LNCaP clone FGC (cell line): ENCODE measurements around the gene CCNQ.
"Not testable (repeated sequence)": the region's sequence is repeated elsewhere in the genome, so short reads cannot be mapped to it uniquely, and the experiment has no call there.

Source experiments
- DNase-seq: peaks from one replicate; pipeline ENCODE4 v3.0.0-alpha.2; 2011; ENCODE audit warnings: low read depth
- H3K4me3 ChIP-seq: 2 replicates; pipeline ENCODE4 v1.5.1; 2011; ENCODE audit warnings: mild to moderate bottlenecking, low read depth, low read length, control low read depth
- CTCF ChIP-seq: IDR thresholded peaks from 2 replicates; pipeline ENCODE4 v1.5.1; 2012; ENCODE audit warnings: mild to moderate bottlenecking; ENCODE audit not compliant: control insufficient read depth, insufficient read depth; ENCODE audit errors: extremely low read depth

The CCNQ gene

GRCh38 chrX:153609917-153610835 lies 11.2 kb upstream of the CCNQ start:
- peak overlapping the region; percentile 21 for H3K4me3 ChIP-seq

DNA sequence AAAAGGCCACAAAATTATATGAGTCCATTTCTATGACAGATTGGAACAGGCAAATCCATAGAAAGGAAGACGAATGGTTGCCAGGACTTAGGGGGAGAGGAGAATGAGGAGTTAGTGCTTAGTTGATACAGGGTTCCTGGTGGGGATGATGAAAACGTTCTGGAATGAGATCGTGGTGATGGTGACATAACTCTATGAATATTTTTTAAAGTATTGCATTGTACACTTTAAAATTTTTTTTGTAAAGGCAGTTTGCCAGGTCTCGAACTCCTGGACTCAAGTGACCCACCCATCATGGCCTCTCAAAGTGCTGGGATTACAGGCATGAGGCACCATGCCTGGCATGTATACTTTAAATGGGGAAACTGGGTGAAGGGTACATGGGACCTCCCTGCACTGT lies 9.9 kb upstream of the CCNQ start:
- no peak for TF ChIP-seq CTCF
- DNase-seq, result no peak
- no peak overlapping the region for H3K4me3 ChIP-seq

More at GRCh38 chrX:153609917-153610835, 11.2 kb upstream of the CCNQ start:
- TF ChIP-seq CTCF, result peak; percentile 80
- DNase-seq, result peak; percentile 21

- no peak overlapping the region for H3K4me3 ChIP-seq
- no peak for TF ChIP-seq CTCF
- DNase-seq, result no peak
Measured at GRCh38 chrX:153608376-153608775, 9.4 kb upstream of the CCNQ start.

DNA sequence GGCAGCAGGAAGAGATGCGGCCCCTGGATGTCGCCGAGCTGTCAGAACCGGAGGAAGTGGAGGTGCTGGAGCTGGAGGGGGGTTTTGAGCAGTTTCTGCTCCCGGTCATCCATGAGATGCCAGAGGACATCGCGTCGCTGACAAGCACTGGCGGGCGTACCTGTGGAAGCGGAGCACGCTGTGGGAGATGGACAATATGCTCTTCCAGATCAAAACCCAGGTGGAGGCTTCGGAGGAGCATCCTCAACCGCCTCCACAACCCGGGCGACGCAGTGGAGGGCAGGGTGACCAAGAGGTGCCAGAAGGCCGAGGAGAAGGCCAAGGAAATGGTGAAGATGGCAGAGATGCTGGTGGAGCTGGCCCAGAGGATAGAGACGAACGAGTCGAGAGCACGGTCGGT lies 7.6 kb upstream of the CCNQ start:
- H3K4me3 ChIP-seq, result no peak overlapping the region
- TF ChIP-seq CTCF, result no peak
- DNase-seq, result no peak

DNA sequence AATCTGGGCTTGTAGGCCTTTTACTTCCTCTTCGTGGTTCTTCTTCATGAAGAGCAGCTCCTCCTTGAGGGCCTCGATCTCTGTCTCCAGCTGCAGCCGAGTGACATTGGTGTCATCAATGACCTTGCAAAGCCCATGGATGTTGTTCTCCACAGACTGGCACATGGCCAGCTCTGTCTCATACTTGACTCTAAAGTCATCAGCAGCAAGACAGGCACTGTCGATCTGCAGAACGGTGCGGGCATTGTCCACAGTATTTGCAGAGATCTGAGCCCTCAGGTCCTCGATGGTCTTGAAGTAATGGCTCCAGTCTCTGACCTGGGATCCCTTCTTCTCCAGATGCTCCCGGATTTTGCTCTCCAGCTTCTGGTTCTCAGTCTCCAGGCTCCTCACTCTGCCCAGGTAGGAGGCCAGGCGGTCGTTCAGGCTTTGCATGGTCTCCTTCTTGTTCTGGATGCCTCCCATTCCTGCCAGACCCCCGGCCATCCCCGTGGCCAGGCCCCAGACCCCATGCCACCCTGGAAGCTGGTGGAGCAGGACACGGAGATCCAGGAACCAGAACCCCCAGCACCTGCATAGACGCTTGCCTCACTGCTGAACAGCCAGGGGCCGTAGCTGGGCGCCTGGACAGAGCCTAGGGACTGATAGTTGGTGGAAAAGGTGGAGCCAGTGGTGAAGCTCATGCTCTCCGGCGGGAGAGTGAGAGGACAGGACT lies 5.9 kb upstream of the CCNQ start:
- not testable (repeated sequence) for H3K4me3 ChIP-seq, DNase-seq

DNA sequence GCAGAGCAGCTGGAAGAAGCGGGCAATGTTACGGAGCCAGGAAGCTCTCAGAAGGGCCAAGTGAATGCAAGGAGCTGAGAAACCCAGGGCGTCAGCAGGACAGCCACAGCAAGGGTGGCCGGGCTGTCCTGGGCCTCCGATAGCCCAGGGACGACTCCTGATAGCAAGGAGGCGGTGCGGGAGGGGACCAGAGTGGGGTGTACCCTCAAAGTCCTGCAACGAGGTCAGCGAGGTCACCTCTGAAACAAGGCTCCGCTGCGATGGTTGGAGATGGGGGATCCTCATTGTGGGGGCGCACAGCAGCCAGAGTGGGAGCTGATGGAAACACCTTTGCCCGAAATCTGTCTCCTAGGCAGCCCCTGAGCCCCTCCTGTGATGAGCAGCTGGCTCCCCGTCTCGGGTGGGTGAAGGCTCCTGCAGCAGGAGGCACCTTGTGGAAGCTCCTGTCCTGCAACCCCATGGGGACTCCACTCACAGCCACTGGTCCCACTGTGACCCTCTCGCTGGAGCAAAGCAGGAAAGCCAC lies 4.3 kb upstream of the CCNQ start:
- DNase-seq, result no peak
- H3K4me3 ChIP-seq, result no peak overlapping the region
- no peak for TF ChIP-seq CTCF

DNA sequence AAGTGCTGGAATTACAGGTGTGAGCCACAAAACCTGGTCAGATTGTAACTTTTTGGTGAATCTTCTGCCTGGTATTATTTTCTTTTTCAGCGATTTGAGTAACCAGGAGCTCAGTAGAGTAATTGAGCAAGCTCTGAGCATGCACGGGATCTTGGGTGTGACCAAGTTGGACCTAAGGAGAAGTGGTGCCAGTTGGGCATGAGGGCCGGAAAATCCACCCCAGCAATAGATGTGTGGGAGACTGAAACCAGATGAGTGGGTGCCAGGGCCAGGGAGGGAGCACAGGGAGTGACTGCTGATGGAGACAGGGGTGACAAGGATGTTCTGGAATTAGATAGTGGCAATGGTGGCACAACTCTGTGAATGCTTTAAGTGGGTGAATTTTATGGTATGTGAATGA lies 3.7 kb upstream of the CCNQ start:
- no peak overlapping the region for H3K4me3 ChIP-seq
- no peak for TF ChIP-seq CTCF
- no peak for DNase-seq
